Hepatocyte (in vitro differentiated cells): ENCODE data around the gene TMPRSS12. TPM values are rescaled to one million over a fixed set of nuclear protein-coding genes. Genes with fewer than 3 reads are reported as not detected.
"Not testable (repeated sequence)": the region's sequence is repeated elsewhere in the genome, so short reads cannot be mapped to it uniquely, and the experiment has no call there.

Experiments used
- DNase-seq: peaks from one replicate; pipeline ENCODE4 v3.0.0-alpha.2; 2016; ENCODE audit warnings: low spot score
- H2AFZ ChIP-seq: fragments of 200-600 bp; sonication (generic); 2 replicates; pipeline ENCODE4 v1.6.0; 2016; ENCODE audit warnings: antibody characterized with exemption, mild to moderate bottlenecking
- H3K27ac ChIP-seq: fragments of 200-600 bp; sonication (generic); 2 replicates; pipeline ENCODE4 v1.5.1; 2016; ENCODE audit warnings: mild to moderate bottlenecking
- H3K27me3 ChIP-seq: fragments of 200-600 bp; sonication (generic); 2 replicates; pipeline ENCODE4 v1.6.1; 2016
- H3K36me3 ChIP-seq: fragments of 200-600 bp; sonication (generic); replicated peaks from 2 replicates; pipeline ENCODE4 v1.5.1; 2016; ENCODE audit warnings: low read depth; ENCODE audit not compliant: insufficient read depth
- H3K4me1 ChIP-seq: fragments of 200-600 bp; sonication (generic); 2 replicates; pipeline ENCODE4 v1.5.1; 2016; ENCODE audit warnings: mild to moderate bottlenecking, moderate library complexity; ENCODE audit not compliant: insufficient read depth
- H3K4me2 ChIP-seq: fragments of 200-600 bp; sonication (generic); 2 replicates; pipeline ENCODE4 v1.6.0; 2016
- H3K4me3 ChIP-seq: fragments of 200-600 bp; sonication (generic); 2 replicates; pipeline ENCODE4 v1.5.1; 2016; ENCODE audit warnings: mild to moderate bottlenecking
- H3K79me2 ChIP-seq: fragments of 200-600 bp; sonication (generic); 2 replicates; pipeline ENCODE4 v1.6.0; 2017; ENCODE audit warnings: mild to moderate bottlenecking
- H3K9me2 ChIP-seq: fragments of 200-600 bp; sonication (generic); replicated peaks from 2 replicates; pipeline ENCODE4 v1.6.0; 2017; ENCODE audit warnings: mild to moderate bottlenecking; ENCODE audit not compliant: insufficient read depth
- H3K9me3 ChIP-seq: fragments of 200-600 bp; sonication (generic); 2 replicates; pipeline ENCODE4 v1.5.1; 2016; ENCODE audit warnings: low read depth, mild to moderate bottlenecking
- H4K20me1 ChIP-seq: fragments of 200-600 bp; sonication (generic); 2 replicates; pipeline ENCODE4 v1.6.0; 2016; ENCODE audit warnings: mild to moderate bottlenecking; ENCODE audit not compliant: insufficient read depth, poor library complexity, severe bottlenecking
- EZH2 ChIP-seq: fragments of 200-600 bp; sonication (generic); IDR thresholded peaks from 2 replicates; pipeline ENCODE4 v1.6.1; 2016; ENCODE audit warnings: antibody characterized with exemption, mild to moderate bottlenecking, borderline replicate concordance
- EZH2phosphoT487 ChIP-seq: fragments of 200-600 bp; sonication (generic); IDR thresholded peaks from one replicate; pipeline ENCODE4 v1.6.1; 2018; ENCODE audit warnings: antibody characterized with exemption, mild to moderate bottlenecking, low read depth, moderate library complexity; ENCODE audit not compliant: unreplicated experiment, severe bottlenecking
- WGBS: methylation state at CpG from one replicate; pipeline ENCODE4 v1.1.6; 2016; ENCODE audit warnings: low lambda C conversion rate; ENCODE audit errors: missing lambda C conversion rate; 5-methylcytosine and 5-hydroxymethylcytosine counted together
- polyA plus RNA-seq: library from polyadenylated mRNA; unstranded; fragments of >200 nt; fragmentation: Nextera tagmentation; extraction: Ambion mirVana; gene quantifications from 2 replicates; pipeline ENCODE4 v1.2.1, GENCODE V29; 2016
- total RNA-seq: library from RNA; depleted of rRNA; stranded (reverse); fragments of >200 nt; gene quantifications from 2 replicates; pipeline ENCODE4 v1.2.3, GENCODE V29; 2014
- TF ChIP-seq, protein P1 (sequence below): fragments of 200-600 bp; sonication (generic); IDR thresholded peaks from 2 replicates; pipeline ENCODE4 v1.5.1; 2016; ENCODE audit warnings: antibody characterized with exemption, mild to moderate bottlenecking; ENCODE audit not compliant: poor library complexity

The TMPRSS12 gene
- total and polyA plus RNA-seq, 2 experiments from 2014 or later = not detected

GRCh38 chr12:50927356-50927755 is 84.6 kb downstream of the TMPRSS12 start:
- DNase-seq = no peak
- Histone ChIP-seq H3K9me3 (no peaks in the 10 kb centered on the region), H4K20me1 (no peaks in the 10 kb centered on the region), H2AFZ (no peak overlapping the region), H3K36me3 (no peaks in the 10 kb centered on the region), H3K4me2 (peak overlapping the region; percentile 84), H3K4me1 (peaks cover 42% of the 10 kb centered on the region), H3K4me3 (peak overlapping the region; percentile 42), H3K79me2 (peaks cover 48% of the 10 kb centered on the region), H3K9me2 (no peaks in the 10 kb centered on the region), H3K27me3 (no peaks in the 10 kb centered on the region), H3K27ac (peak overlapping the region; percentile 42)
- no peak for TF ChIP-seq EZH2phosphoT487
- TF ChIP-seq EZH2 = no peak
- TF ChIP-seq, protein P1, sequence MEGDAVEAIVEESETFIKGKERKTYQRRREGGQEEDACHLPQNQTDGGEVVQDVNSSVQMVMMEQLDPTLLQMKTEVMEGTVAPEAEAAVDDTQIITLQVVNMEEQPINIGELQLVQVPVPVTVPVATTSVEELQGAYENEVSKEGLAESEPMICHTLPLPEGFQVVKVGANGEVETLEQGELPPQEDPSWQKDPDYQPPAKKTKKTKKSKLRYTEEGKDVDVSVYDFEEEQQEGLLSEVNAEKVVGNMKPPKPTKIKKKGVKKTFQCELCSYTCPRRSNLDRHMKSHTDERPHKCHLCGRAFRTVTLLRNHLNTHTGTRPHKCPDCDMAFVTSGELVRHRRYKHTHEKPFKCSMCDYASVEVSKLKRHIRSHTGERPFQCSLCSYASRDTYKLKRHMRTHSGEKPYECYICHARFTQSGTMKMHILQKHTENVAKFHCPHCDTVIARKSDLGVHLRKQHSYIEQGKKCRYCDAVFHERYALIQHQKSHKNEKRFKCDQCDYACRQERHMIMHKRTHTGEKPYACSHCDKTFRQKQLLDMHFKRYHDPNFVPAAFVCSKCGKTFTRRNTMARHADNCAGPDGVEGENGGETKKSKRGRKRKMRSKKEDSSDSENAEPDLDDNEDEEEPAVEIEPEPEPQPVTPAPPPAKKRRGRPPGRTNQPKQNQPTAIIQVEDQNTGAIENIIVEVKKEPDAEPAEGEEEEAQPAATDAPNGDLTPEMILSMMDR = no peak
- WGBS = 54% methylated on average over 2 of the region's 2 CpGs

- WGBS = 87% methylated on average over 6 of the region's 6 CpGs
- Histone ChIP-seq H3K4me3 (peak overlapping the region; percentile 42), H3K79me2 (peaks cover 48% of the 10 kb centered on the region), H3K27ac (peak overlapping the region; percentile 42), H4K20me1 (no peaks in the 10 kb centered on the region), H3K27me3 (no peaks in the 10 kb centered on the region), H3K9me2 (no peaks in the 10 kb centered on the region), H3K4me1 (peaks cover 42% of the 10 kb centered on the region), H3K4me2 (peak overlapping the region; percentile 84), H2AFZ (no peak overlapping the region), H3K9me3 (no peaks in the 10 kb centered on the region), H3K36me3 (no peaks in the 10 kb centered on the region)
- no peak for DNase-seq
- TF ChIP-seq EZH2phosphoT487 = no peak
- no peak for TF ChIP-seq EZH2
- TF ChIP-seq, protein P1 = no peak
Measured at GRCh38 chr12:50927766-50928224, 85.1 kb downstream of the TMPRSS12 start.

GRCh38 chr12:50928392-50928791 is 85.7 kb downstream of the TMPRSS12 start:
- Histone ChIP-seq H3K27me3 (no peaks in the 10 kb centered on the region), H3K79me2 (peaks cover 48% of the 10 kb centered on the region), H3K4me2 (peak overlapping the region; percentile 84), H3K4me1 (peaks cover 44% of the 10 kb centered on the region), H2AFZ (no peak overlapping the region), H3K4me3 (peak overlapping the region; percentile 42), H3K36me3 (no peaks in the 10 kb centered on the region), H3K27ac (peak overlapping the region; percentile 42), H3K9me2 (no peaks in the 10 kb centered on the region), H3K9me3 (no peaks in the 10 kb centered on the region), H4K20me1 (no peaks in the 10 kb centered on the region)
- TF ChIP-seq EZH2 (no peak), EZH2phosphoT487 (no peak)
- TF ChIP-seq, protein P1 = no peak
- WGBS = 61% methylated on average over 3 of the region's 3 CpGs
- no peak for DNase-seq

DNA sequence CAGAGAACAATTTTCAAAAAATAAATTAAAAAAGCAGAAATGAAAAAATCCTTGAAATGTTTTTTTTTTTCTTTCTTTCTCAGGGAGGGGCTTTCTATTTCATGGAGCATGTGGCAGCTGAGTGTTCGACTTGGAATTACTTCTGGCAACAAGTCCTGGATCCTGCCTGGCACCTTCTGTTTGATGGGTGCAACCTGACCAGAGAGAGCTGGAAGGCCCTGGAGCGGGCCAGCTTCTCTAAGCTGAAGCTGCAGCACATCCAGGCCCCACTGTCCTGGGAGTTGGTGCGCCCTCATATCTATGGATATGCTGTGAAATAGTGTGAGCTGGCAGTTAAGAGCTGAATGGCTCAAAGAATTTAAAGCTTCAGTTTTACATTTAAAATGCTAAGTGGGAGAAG is 87.1 kb downstream of the TMPRSS12 start:
- Histone ChIP-seq H3K9me3 (no peaks in the 10 kb centered on the region), H3K36me3 (no peaks in the 10 kb centered on the region), H2AFZ (no peak overlapping the region), H3K27ac (no peak overlapping the region), H3K27me3 (no peaks in the 10 kb centered on the region), H3K79me2 (peaks cover 48% of the 10 kb centered on the region), H3K4me1 (peaks cover 49% of the 10 kb centered on the region), H4K20me1 (no peaks in the 10 kb centered on the region), H3K4me2 (peak overlapping the region; percentile 84), H3K4me3 (no peak overlapping the region), H3K9me2 (no peaks in the 10 kb centered on the region)
- 98% methylated on average over 3 of the region's 3 CpGs for WGBS
- no peak for TF ChIP-seq EZH2phosphoT487
- no peak for DNase-seq

GRCh38 chr12:50930477-50930876 is 87.8 kb downstream of the TMPRSS12 start:
- not testable (repeated sequence) for H2AFZ ChIP-seq, H3K4me3 ChIP-seq, H3K9me2 ChIP-seq, H3K4me2 ChIP-seq, H4K20me1 ChIP-seq, H3K9me3 ChIP-seq, H3K36me3 ChIP-seq, H3K27me3 ChIP-seq, DNase-seq
- H3K79me2 ChIP-seq = peaks cover 43% of the 10 kb centered on the region
- WGBS = 93% methylated on average over 12 of the region's 12 CpGs
- H3K4me1 ChIP-seq = peaks cover 55% of the 10 kb centered on the region
- H3K27ac ChIP-seq = peak overlapping the region; percentile 94
